ENCODE measurements around the gene GTF3C5.
"Not testable (repeated sequence)": the region's sequence is repeated elsewhere in the genome, so short reads cannot be mapped to it uniquely, and the experiment has no call there.

- TF ChIP-seq EP300, CTCF, POLR2AphosphoS5 (IDR thresholded peaks at IDR 0.05): not testable (repeated sequence)
These were observed 41.4 kb downstream of the GTF3C5 start for GRCh38 chr9:133072210-133072609.
